ENCODE measurements around the gene TFPT.

DNA sequence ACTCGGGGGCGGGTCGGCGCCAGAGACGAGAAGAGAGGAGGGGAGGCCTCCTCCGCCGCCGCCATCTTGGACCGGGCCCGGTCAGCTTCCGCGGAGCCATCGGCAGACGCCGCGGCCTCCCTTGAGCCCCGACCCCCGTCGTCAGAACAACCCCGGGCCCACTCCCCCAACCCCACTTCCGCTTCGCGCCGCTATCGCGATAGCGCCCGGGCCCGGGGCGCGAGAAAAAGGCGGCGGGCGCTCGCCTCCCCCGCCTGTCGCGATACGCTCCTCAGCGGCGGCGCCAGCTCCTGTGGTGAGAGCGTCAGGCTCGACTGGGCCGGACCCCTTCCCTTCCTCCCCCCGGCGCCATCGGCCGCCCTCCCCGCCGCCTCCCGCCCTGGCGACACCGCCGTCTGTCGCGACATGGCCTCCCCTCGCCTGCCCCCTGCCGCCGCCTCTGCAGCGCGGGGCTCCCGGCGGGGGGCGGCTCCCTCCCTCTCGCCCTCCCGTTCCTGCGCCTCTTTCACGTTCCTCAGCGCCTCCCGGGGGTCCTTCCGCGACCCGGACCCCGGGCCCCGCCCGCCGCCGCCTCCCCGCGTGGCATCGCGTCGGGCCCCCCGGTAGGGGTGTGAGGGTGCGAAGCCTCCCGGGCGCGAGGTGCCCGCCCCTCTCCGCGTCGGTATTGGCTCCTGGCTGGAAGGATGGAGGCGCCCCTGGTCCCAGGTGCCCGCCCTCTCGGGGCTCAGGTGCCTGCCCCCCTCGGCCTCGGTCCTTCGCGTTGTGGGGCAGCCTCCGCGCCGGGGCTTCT, 22.4 kb upstream of the TFPT start, which contains the start of gene CNOT3:
- TF ChIP-seq, protein P1, sequence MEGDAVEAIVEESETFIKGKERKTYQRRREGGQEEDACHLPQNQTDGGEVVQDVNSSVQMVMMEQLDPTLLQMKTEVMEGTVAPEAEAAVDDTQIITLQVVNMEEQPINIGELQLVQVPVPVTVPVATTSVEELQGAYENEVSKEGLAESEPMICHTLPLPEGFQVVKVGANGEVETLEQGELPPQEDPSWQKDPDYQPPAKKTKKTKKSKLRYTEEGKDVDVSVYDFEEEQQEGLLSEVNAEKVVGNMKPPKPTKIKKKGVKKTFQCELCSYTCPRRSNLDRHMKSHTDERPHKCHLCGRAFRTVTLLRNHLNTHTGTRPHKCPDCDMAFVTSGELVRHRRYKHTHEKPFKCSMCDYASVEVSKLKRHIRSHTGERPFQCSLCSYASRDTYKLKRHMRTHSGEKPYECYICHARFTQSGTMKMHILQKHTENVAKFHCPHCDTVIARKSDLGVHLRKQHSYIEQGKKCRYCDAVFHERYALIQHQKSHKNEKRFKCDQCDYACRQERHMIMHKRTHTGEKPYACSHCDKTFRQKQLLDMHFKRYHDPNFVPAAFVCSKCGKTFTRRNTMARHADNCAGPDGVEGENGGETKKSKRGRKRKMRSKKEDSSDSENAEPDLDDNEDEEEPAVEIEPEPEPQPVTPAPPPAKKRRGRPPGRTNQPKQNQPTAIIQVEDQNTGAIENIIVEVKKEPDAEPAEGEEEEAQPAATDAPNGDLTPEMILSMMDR (conservative IDR thresholded peaks at IDR 0.05; ENCODE audit: low read depth, low read length), result 0 out of 2 replicates have a peak, but pooled peaks have one; percentile 20
- no peak for TF ChIP-seq EZH2phosphoT487 (IDR thresholded peaks at IDR 0.05; ENCODE audit: borderline replicate concordance, low read length)
